IPS-20b (cell line): ENCODE results near the gene CDK19.
"Not testable (repeated sequence)": the region's sequence is repeated elsewhere in the genome, so short reads cannot be mapped to it uniquely, and the experiment has no call there.

Source experiments
- H3K27ac ChIP-seq: one replicate; pipeline ENCODE4 v1.5.1; 2013; ENCODE audit warnings: low read length
- H3K27me3 ChIP-seq: 2 replicates; pipeline ENCODE4 v1.6.1; 2013; ENCODE audit warnings: mild to moderate bottlenecking, low read length, inconsistent platforms; ENCODE audit not compliant: insufficient read depth
- H3K36me3 ChIP-seq: 2 replicates; pipeline ENCODE4 v1.6.1; 2013; ENCODE audit warnings: low read depth, mild to moderate bottlenecking, inconsistent platforms, low read length, moderate library complexity; ENCODE audit not compliant: insufficient read depth
- H3K4me1 ChIP-seq: 2 replicates; pipeline ENCODE4 v1.6.1; 2013; ENCODE audit warnings: mild to moderate bottlenecking, control low read depth, inconsistent platforms, low read length, moderate library complexity; ENCODE audit not compliant: insufficient read depth
- H3K4me3 ChIP-seq: 2 replicates; pipeline ENCODE4 v1.5.1; 2013; ENCODE audit warnings: mild to moderate bottlenecking, low read length, inconsistent platforms
- H3K9ac ChIP-seq: 2 replicates; pipeline ENCODE4 v1.6.1; 2013; ENCODE audit warnings: low read depth, mild to moderate bottlenecking, inconsistent platforms, low read length, moderate library complexity
- H3K9me3 ChIP-seq: 2 replicates; pipeline ENCODE4 v1.6.1; 2013; ENCODE audit warnings: mild to moderate bottlenecking, low read depth, low read length, inconsistent platforms; ENCODE audit not compliant: insufficient read depth

CDK19 gene

GRCh38 chr6:110719601-110720000 is 95.7 kb downstream of the CDK19 start:
- H3K36me3 ChIP-seq, H3K27me3 ChIP-seq, H3K27ac ChIP-seq, H3K4me3 ChIP-seq, H3K4me1 ChIP-seq, H3K9me3 ChIP-seq, H3K9ac ChIP-seq: not testable (repeated sequence)

- peaks cover 10% of the 10 kb centered on the region; the same call in 1 of the 2 replicates for H3K4me1 ChIP-seq
- no peaks in the 10 kb centered on the region for H3K9me3 ChIP-seq
- no peak overlapping the region for H3K4me3 ChIP-seq
- H3K27ac ChIP-seq, result no peak overlapping the region
- H3K36me3 ChIP-seq, result no peaks in the 10 kb centered on the region
- H3K27me3 ChIP-seq, result no peaks in the 10 kb centered on the region
- no peak overlapping the region for H3K9ac ChIP-seq
These were observed 101.1 kb downstream of the CDK19 start for GRCh38 chr6:110714143-110714542.

GRCh38 chr6:110712238-110712637 is 103.0 kb downstream of the CDK19 start:
- no peak overlapping the region for H3K4me3 ChIP-seq
- H3K36me3 ChIP-seq, result no peaks in the 10 kb centered on the region
- H3K27me3 ChIP-seq, result no peaks in the 10 kb centered on the region
- no peak overlapping the region for H3K9ac ChIP-seq
- no peaks in the 10 kb centered on the region for H3K9me3 ChIP-seq
- peaks cover 19% of the 10 kb centered on the region; the same call in 1 of the 2 replicates for H3K4me1 ChIP-seq
- no peak overlapping the region for H3K27ac ChIP-seq

GRCh38 chr6:110710115-110710514 is 105.2 kb downstream of the CDK19 start:
- H3K9ac ChIP-seq, result no peak overlapping the region
- H3K9me3 ChIP-seq, result no peaks in the 10 kb centered on the region
- no peaks in the 10 kb centered on the region for H3K36me3 ChIP-seq
- H3K4me1 ChIP-seq, result peaks cover 19% of the 10 kb centered on the region; the same call in 1 of the 2 replicates
- no peak overlapping the region for H3K4me3 ChIP-seq
- H3K27me3 ChIP-seq, result no peaks in the 10 kb centered on the region
- H3K27ac ChIP-seq, result no peak overlapping the region

GRCh38 chr6:110708295-110708950 is 106.8 kb downstream of the CDK19 start:
- H3K4me1 ChIP-seq, result peaks cover 13% of the 10 kb centered on the region; the same call in 1 of the 2 replicates
- H3K27ac ChIP-seq, result no peak overlapping the region
- H3K4me3 ChIP-seq, result no peak overlapping the region
- no peaks in the 10 kb centered on the region for H3K9me3 ChIP-seq
- no peaks in the 10 kb centered on the region for H3K36me3 ChIP-seq
- no peak overlapping the region for H3K9ac ChIP-seq
- H3K27me3 ChIP-seq, result no peaks in the 10 kb centered on the region

- H3K36me3 ChIP-seq, result no peaks in the 10 kb centered on the region
- H3K4me3 ChIP-seq, result no peak overlapping the region
- no peaks in the 10 kb centered on the region for H3K27me3 ChIP-seq
- peaks cover 13% of the 10 kb centered on the region; the same call in 1 of the 2 replicates for H3K4me1 ChIP-seq
- H3K9ac ChIP-seq, result no peak overlapping the region
- no peaks in the 10 kb centered on the region for H3K9me3 ChIP-seq
- no peak overlapping the region for H3K27ac ChIP-seq
These were observed 109.7 kb downstream of the CDK19 start for GRCh38 chr6:110705543-110705942.

- H3K9me3 ChIP-seq, result no peaks in the 10 kb centered on the region
- H3K4me1 ChIP-seq, result 0 out of 2 replicates have a peak, but pooled peaks cover 8% of the 10 kb centered on the region
- no peaks in the 10 kb centered on the region for H3K36me3 ChIP-seq
- H3K9ac ChIP-seq, result no peak overlapping the region
- no peak overlapping the region for H3K27ac ChIP-seq
- no peaks in the 10 kb centered on the region for H3K27me3 ChIP-seq
- H3K4me3 ChIP-seq, result no peak overlapping the region
These were observed 111.2 kb downstream of the CDK19 start for GRCh38 chr6:110703906-110704594.

- Histone ChIP-seq H3K4me3 (no peak overlapping the region), H3K27me3 (no peaks in the 10 kb centered on the region), H3K27ac (no peak overlapping the region), H3K4me1 (no peaks in the 10 kb centered on the region), H3K36me3 (no peaks in the 10 kb centered on the region), H3K9me3 (no peaks in the 10 kb centered on the region), H3K9ac (no peak overlapping the region)
These were observed 112.0 kb downstream of the CDK19 start for GRCh38 chr6:110703010-110703905.

GRCh38 chr6:110699780-110700179 is 115.5 kb downstream of the CDK19 start:
- Histone ChIP-seq H3K27ac (no peak overlapping the region), H3K9ac (no peak overlapping the region), H3K4me1 (no peaks in the 10 kb centered on the region), H3K9me3 (no peaks in the 10 kb centered on the region), H3K27me3 (no peaks in the 10 kb centered on the region), H3K4me3 (no peak overlapping the region), H3K36me3 (no peaks in the 10 kb centered on the region)

GRCh38 chr6:110693994-110694393 is 121.3 kb downstream of the CDK19 start:
- Histone ChIP-seq H3K27me3 (no peaks in the 10 kb centered on the region), H3K36me3 (no peaks in the 10 kb centered on the region)

GRCh38 chr6:110693296-110693695 is 122.0 kb downstream of the CDK19 start:
- H3K36me3 ChIP-seq, result no peaks in the 10 kb centered on the region
- no peak overlapping the region for H3K27ac ChIP-seq
- H3K4me3 ChIP-seq, result no peak overlapping the region
- no peaks in the 10 kb centered on the region for H3K9me3 ChIP-seq
- H3K27me3 ChIP-seq, result no peaks in the 10 kb centered on the region
- no peak overlapping the region for H3K9ac ChIP-seq
- H3K4me1 ChIP-seq, result peaks cover 14% of the 10 kb centered on the region

More at GRCh38 chr6:110693994-110694393, 121.3 kb downstream of the CDK19 start:
- peaks cover 10% of the 10 kb centered on the region for H3K4me1 ChIP-seq
- H3K9ac ChIP-seq, result no peak overlapping the region
- no peaks in the 10 kb centered on the region for H3K9me3 ChIP-seq
- H3K27ac ChIP-seq, result no peak overlapping the region
- H3K4me3 ChIP-seq, result no peak overlapping the region
